Neural cell (in vitro differentiated cells): ENCODE results near the gene FBL. TPM values are rescaled to one million over a fixed set of nuclear protein-coding genes. Genes with fewer than 3 reads are reported as not detected.
A peak's percentile ranks its signal among the peaks of the same experiment; 100 is the strongest.

Experiments used
- H2AFZ ChIP-seq: fragments of 200-600, 300-800 bp; sonication (generic), shearing (Covaris generic); 2 replicates; pipeline ENCODE4 v1.6.0; 2014; ENCODE audit warnings: low read depth, mild to moderate bottlenecking, antibody characterized with exemption, low read length, moderate library complexity
- H3F3A ChIP-seq: fragments of 200-600 bp; shearing (Covaris generic); 2 replicates; pipeline ENCODE4 v1.6.1; 2016; ENCODE audit warnings: mild to moderate bottlenecking, moderate library complexity, mixed read lengths, antibody characterized with exemption, low read length; ENCODE audit not compliant: insufficient read depth, poor library complexity, severe bottlenecking
- H3K27ac ChIP-seq: fragments of 200-600, 300-800 bp; sonication (generic), shearing (Covaris generic); 2 replicates; pipeline ENCODE4 v1.5.1; 2014; ENCODE audit warnings: mild to moderate bottlenecking, low read length, moderate library complexity
- H3K27me3 ChIP-seq: fragments of 300-800, 200-600 bp; sonication (generic), shearing (Covaris generic); 2 replicates; pipeline ENCODE4 v1.6.0; 2014; ENCODE audit warnings: mild to moderate bottlenecking, low read depth, low read length, moderate library complexity; ENCODE audit not compliant: insufficient read depth
- H3K36me3 ChIP-seq: fragments of 300-800, 200-600 bp; sonication (generic), shearing (Covaris generic); 2 replicates; pipeline ENCODE4 v1.5.1; 2014; ENCODE audit warnings: mild to moderate bottlenecking, antibody characterized with exemption, low read length, moderate library complexity; ENCODE audit not compliant: insufficient read depth
- H3K4me2 ChIP-seq: fragments of 300-800, 200-600 bp; sonication (generic), shearing (Covaris generic); 2 replicates; pipeline ENCODE4 v1.6.0; 2014; ENCODE audit warnings: mild to moderate bottlenecking, low read length
- H3K4me3 ChIP-seq: fragments of 300-800, 200-600 bp; sonication (generic), shearing (Covaris generic); 2 replicates; pipeline ENCODE4 v1.5.1; 2014; ENCODE audit warnings: mild to moderate bottlenecking, low read length, moderate library complexity
- H3K79me2 ChIP-seq: fragments of 200-600 bp; shearing (Covaris generic); replicated peaks from 2 replicates; pipeline ENCODE4 v1.6.0; 2014; ENCODE audit warnings: mild to moderate bottlenecking, low read length, moderate library complexity; ENCODE audit not compliant: insufficient read depth
- H3K9ac ChIP-seq: fragments of 300-800, 200-600 bp; sonication (generic), shearing (Covaris generic); 2 replicates; pipeline ENCODE4 v1.6.1; 2016; ENCODE audit warnings: mild to moderate bottlenecking, low read length, mixed read lengths
- H3K9me2 ChIP-seq: fragments of 200-600 bp; shearing (Covaris generic); 2 replicates; pipeline ENCODE4 v1.6.1; 2016; ENCODE audit warnings: mild to moderate bottlenecking, low read length, mixed read lengths; ENCODE audit not compliant: insufficient read depth
- H3K9me3 ChIP-seq: fragments of 200-600, 300-800 bp; sonication (generic), shearing (Covaris generic); 2 replicates; pipeline ENCODE4 v1.6.1; 2016; ENCODE audit warnings: mild to moderate bottlenecking, mixed run types, low read length, moderate library complexity, mixed read lengths
- H4K20me1 ChIP-seq: fragments of 200-600 bp; shearing (Covaris generic); 2 replicates; pipeline ENCODE4 v1.6.1; 2016; ENCODE audit warnings: mild to moderate bottlenecking, mixed run types; ENCODE audit not compliant: insufficient read depth
- EP300 ChIP-seq: fragments of 450-650 bp; conservative IDR thresholded peaks from 2 replicates; pipeline ENCODE4 v1.6.1; 2014; ENCODE audit warnings: antibody characterized with exemption, mild to moderate bottlenecking, moderate library complexity; ENCODE audit not compliant: poor library complexity, severe bottlenecking
- EZH2 ChIP-seq: fragments of 200-600, 300-800 bp; shearing (Covaris generic), sonication (generic); IDR thresholded peaks from 2 replicates; pipeline ENCODE4 v1.6.1; 2014; ENCODE audit warnings: antibody characterized with exemption, low read length, borderline replicate concordance, mild to moderate bottlenecking; ENCODE audit not compliant: insufficient read depth, poor library complexity, severe bottlenecking
- MXI1 ChIP-seq: fragments of 450-650 bp; conservative IDR thresholded peaks from 2 replicates; pipeline ENCODE4 v1.6.1; 2014; ENCODE audit warnings: antibody characterized with exemption, mild to moderate bottlenecking; ENCODE audit not compliant: poor library complexity, severe bottlenecking
- POLR2AphosphoS5 ChIP-seq: IDR thresholded peaks from 2 replicates; pipeline ENCODE4 v1.6.1; 2012
- RAD21 ChIP-seq: fragments of 450-650 bp; conservative IDR thresholded peaks from 2 replicates; pipeline ENCODE4 v1.6.1; 2014; ENCODE audit warnings: antibody characterized with exemption, mild to moderate bottlenecking, moderate library complexity
- REST ChIP-seq: IDR thresholded peaks from 2 replicates; pipeline ENCODE4 v1.6.1; 2012; ENCODE audit warnings: borderline replicate concordance
- SMC3 ChIP-seq: fragments of 450-650 bp; conservative IDR thresholded peaks from 2 replicates; pipeline ENCODE4 v1.6.1; 2014; ENCODE audit warnings: antibody characterized with exemption, mild to moderate bottlenecking, moderate library complexity; ENCODE audit not compliant: poor library complexity
- TAF1 ChIP-seq: IDR thresholded peaks from 2 replicates; pipeline ENCODE4 v1.6.1; 2012; ENCODE audit warnings: low read depth
- polyA plus RNA-seq: library from polyadenylated mRNA; depleted of rRNA; stranded (reverse); fragments of >200 nt; gene quantifications from 2 replicates; pipeline ENCODE4 v1.2.3, GENCODE V29; 2014
- TF ChIP-seq, protein P1 (sequence below): fragments of 450-650 bp; IDR thresholded peaks from 2 replicates; pipeline ENCODE4 v1.5.1; 2014; ENCODE audit warnings: antibody characterized with exemption, mild to moderate bottlenecking, moderate library complexity; ENCODE audit not compliant: poor library complexity, severe bottlenecking

Gene FBL
- polyA plus RNA-seq, 1 donor from 2014 or later: 84.7 TPM

DNA sequence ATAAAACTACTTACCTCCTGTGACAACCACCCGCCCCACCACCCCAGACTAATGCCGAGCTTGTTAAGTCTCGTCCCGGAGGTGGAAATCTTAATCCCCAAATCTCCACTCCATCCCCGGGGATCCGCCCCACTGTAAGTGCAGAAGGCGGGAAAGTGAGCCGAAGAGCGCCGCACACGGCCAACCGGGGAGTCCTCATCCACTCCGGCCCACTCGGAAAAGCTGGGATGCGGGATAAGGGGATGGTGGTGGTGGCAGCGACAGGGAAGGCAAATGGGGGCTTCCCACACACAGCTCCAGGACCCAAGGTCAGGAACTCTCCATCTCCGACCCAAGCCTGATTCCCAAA is 621 bp downstream of the FBL start:
- Histone ChIP-seq H3K4me3 (peak overlapping the region; percentile 95), H3K9me3 (no peaks in the 10 kb centered on the region), H2AFZ (peak overlapping the region; percentile 59)

DNA sequence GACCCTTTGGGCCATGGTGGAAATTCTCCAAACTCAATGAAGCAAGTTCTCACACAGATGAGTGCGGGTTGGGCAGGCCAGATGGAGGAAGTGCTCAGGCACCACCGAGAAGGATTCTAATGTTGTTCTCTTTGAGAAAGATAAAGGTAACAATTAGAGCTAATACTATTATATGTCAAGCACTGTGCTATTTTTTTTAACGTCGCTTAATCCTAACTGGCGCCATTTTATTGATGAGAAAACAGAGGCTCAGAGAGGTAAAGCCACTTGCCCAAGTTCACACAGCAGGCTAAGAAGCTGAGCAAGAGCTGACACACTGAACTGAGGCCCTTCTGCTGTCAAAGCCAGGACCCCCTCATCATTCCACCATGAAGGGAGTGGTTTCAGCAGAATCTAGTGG is 1.0 kb downstream of the FBL start:
- Histone ChIP-seq H3K9me2 (no peaks in the 10 kb centered on the region), H3K27ac (no peak overlapping the region), H4K20me1 (no peaks in the 10 kb centered on the region), H3K9me3 (no peaks in the 10 kb centered on the region), H3K27me3 (no peaks in the 10 kb centered on the region), H3F3A (no peaks in the 10 kb centered on the region), H3K36me3 (no peaks in the 10 kb centered on the region), H2AFZ (no peak overlapping the region), H3K4me3 (peak overlapping the region; percentile 95), H3K9ac (peak overlapping the region; percentile 82), H3K79me2 (peaks cover 33% of the 10 kb centered on the region), H3K4me2 (peak overlapping the region; percentile 71)
- TF ChIP-seq RAD21 (no peak), SMC3 (no peak), MXI1 (no peak), REST (no peak), POLR2AphosphoS5 (no peak), EZH2 (no peak), EP300 (no peak)
- TF ChIP-seq, protein P1, sequence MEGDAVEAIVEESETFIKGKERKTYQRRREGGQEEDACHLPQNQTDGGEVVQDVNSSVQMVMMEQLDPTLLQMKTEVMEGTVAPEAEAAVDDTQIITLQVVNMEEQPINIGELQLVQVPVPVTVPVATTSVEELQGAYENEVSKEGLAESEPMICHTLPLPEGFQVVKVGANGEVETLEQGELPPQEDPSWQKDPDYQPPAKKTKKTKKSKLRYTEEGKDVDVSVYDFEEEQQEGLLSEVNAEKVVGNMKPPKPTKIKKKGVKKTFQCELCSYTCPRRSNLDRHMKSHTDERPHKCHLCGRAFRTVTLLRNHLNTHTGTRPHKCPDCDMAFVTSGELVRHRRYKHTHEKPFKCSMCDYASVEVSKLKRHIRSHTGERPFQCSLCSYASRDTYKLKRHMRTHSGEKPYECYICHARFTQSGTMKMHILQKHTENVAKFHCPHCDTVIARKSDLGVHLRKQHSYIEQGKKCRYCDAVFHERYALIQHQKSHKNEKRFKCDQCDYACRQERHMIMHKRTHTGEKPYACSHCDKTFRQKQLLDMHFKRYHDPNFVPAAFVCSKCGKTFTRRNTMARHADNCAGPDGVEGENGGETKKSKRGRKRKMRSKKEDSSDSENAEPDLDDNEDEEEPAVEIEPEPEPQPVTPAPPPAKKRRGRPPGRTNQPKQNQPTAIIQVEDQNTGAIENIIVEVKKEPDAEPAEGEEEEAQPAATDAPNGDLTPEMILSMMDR: no peak

More for the DNA sequence above, 621 bp downstream of the FBL start:
- Histone ChIP-seq H3K27me3 (no peaks in the 10 kb centered on the region), H4K20me1 (no peaks in the 10 kb centered on the region), H3K9ac (peak overlapping the region; percentile 82), H3K9me2 (no peaks in the 10 kb centered on the region), H3F3A (no peaks in the 10 kb centered on the region), H3K27ac (peak overlapping the region; percentile 88), H3K36me3 (no peaks in the 10 kb centered on the region), H3K4me2 (peak overlapping the region; percentile 71), H3K79me2 (peaks cover 33% of the 10 kb centered on the region)
- TF ChIP-seq EZH2 (no peak), POLR2AphosphoS5 (no peak), EP300 (no peak), SMC3 (no peak), REST (no peak), MXI1 (no peak), TAF1 (no peak), RAD21 (no peak)
- TF ChIP-seq, protein P1: peak; percentile 38
